Neural progenitor cell (in vitro differentiated cells): ENCODE results near the gene CFAP97D2. TPM values are rescaled to one million over a fixed set of nuclear protein-coding genes. Genes with fewer than 3 reads are reported as not detected.

Experiments
- DNase-seq: peaks from one replicate; pipeline ENCODE4 v3.0.0-alpha.2; 2016; ENCODE audit warnings: low spot score
- H2AFZ ChIP-seq: fragments of 200-600 bp; sonication (generic); replicated peaks from 2 replicates; pipeline ENCODE4 v1.6.1; 2016; ENCODE audit warnings: antibody characterized with exemption
- H3F3A ChIP-seq: fragments of 200-600 bp; sonication (generic); 2 replicates; pipeline ENCODE4 v1.6.1; 2016; ENCODE audit warnings: antibody characterized with exemption, low read depth
- H3K27ac ChIP-seq: fragments of 200-600 bp; sonication (generic); 2 replicates; pipeline ENCODE4 v1.5.1; 2016; ENCODE audit warnings: mild to moderate bottlenecking
- H3K27me3 ChIP-seq: fragments of 200-600 bp; sonication (generic); 2 replicates; pipeline ENCODE4 v1.6.1; 2016; ENCODE audit warnings: mild to moderate bottlenecking, moderate library complexity
- H3K36me3 ChIP-seq: fragments of 200-600 bp; sonication (generic); 2 replicates; pipeline ENCODE4 v1.5.1; 2016
- H3K4me1 ChIP-seq: fragments of 200-600 bp; sonication (generic); 2 replicates; pipeline ENCODE4 v1.6.1; 2016; ENCODE audit warnings: mixed run types
- H3K4me2 ChIP-seq: fragments of 200-600 bp; sonication (generic); 2 replicates; pipeline ENCODE4 v1.6.1; 2016
- H3K4me3 ChIP-seq: fragments of 200-600 bp; sonication (generic); 2 replicates; pipeline ENCODE4 v1.5.1; 2016
- H3K79me2 ChIP-seq: fragments of 200-600 bp; sonication (generic); 2 replicates; pipeline ENCODE4 v1.6.1; 2016; ENCODE audit warnings: low read depth
- H3K9ac ChIP-seq: fragments of 200-600 bp; sonication (generic); 2 replicates; pipeline ENCODE4 v1.6.1; 2016
- H3K9me3 ChIP-seq: fragments of 200-600 bp; sonication (generic); 2 replicates; pipeline ENCODE4 v1.5.1; 2016; ENCODE audit warnings: low read depth
- H4K20me1 ChIP-seq: fragments of 200-600 bp; sonication (generic); 2 replicates; pipeline ENCODE4 v1.6.1; 2016; ENCODE audit warnings: low read depth
- H3K27ac Mint-ChIP-seq: 3 replicates; pipeline ENCODE4 v1.8.0; 2021; ENCODE audit warnings: mixed read lengths
- H3K27me3 Mint-ChIP-seq: 2 replicates; pipeline ENCODE4 v1.8.0; 2022; ENCODE audit warnings: low read depth, mild to moderate bottlenecking, inconsistent platforms, moderate library complexity, mixed read lengths; ENCODE audit not compliant: insufficient read depth
- H3K36me3 Mint-ChIP-seq: 3 replicates; pipeline ENCODE4 v1.8.0; 2021; ENCODE audit warnings: mixed read lengths
- H3K4me1 Mint-ChIP-seq: 3 replicates; pipeline ENCODE4 v1.8.0; 2021; ENCODE audit warnings: mixed read lengths
- H3K4me3 Mint-ChIP-seq: 3 replicates; pipeline ENCODE4 v1.8.0; 2021; ENCODE audit warnings: mild to moderate bottlenecking, moderate library complexity, mixed read lengths
- H3K9me3 Mint-ChIP-seq: 3 replicates; pipeline ENCODE4 v1.8.0; 2020; ENCODE audit warnings: mixed read lengths
- CTCF ChIP-seq: fragments of 200-600 bp; sonication (generic); IDR thresholded peaks from 2 replicates; pipeline ENCODE4 v1.5.1; 2017; ENCODE audit warnings: antibody characterized with exemption, mild to moderate bottlenecking
- EZH2 ChIP-seq: fragments of 200-600 bp; sonication (generic); IDR thresholded peaks from 2 replicates; pipeline ENCODE4 v1.6.1; 2017; ENCODE audit warnings: antibody characterized with exemption, mild to moderate bottlenecking, moderate library complexity
- EZH2phosphoT487 ChIP-seq: fragments of 200-600 bp; sonication (generic); IDR thresholded peaks from 2 replicates; pipeline ENCODE4 v1.6.1; 2017; ENCODE audit warnings: antibody characterized with exemption
- total RNA-seq: library from RNA; depleted of rRNA; stranded (reverse); fragments of >200 nt; gene quantifications from 2 replicates; pipeline ENCODE4 v1.2.3, GENCODE V29; 2015; ENCODE audit warnings: low replicate concordance

The CFAP97D2 gene
- total RNA-seq, 1 donor from 2014 or later: not detected

GRCh38 chr13:114257014-114257413 lies 78.0 kb downstream of the CFAP97D2 start:
- no peak overlapping the region for H3K4me3 Mint-ChIP-seq
- H3K79me2 ChIP-seq: no peaks in the 10 kb centered on the region
- no peaks in the 10 kb centered on the region for H3K4me1 ChIP-seq
- H3K27me3 ChIP-seq: no peaks in the 10 kb centered on the region
- H3K9me3 ChIP-seq: no peaks in the 10 kb centered on the region
- no peak overlapping the region for H3K4me3 ChIP-seq
- no peak for DNase-seq
- no peaks in the 10 kb centered on the region for H4K20me1 ChIP-seq
- no peak overlapping the region for H3K27ac Mint-ChIP-seq
- H3K36me3 Mint-ChIP-seq: peaks cover 23% of the 10 kb centered on the region
- no peaks in the 10 kb centered on the region for H3K4me1 Mint-ChIP-seq
- H3K27ac ChIP-seq: no peak overlapping the region
- no peaks in the 10 kb centered on the region for H3K9me3 Mint-ChIP-seq
- TF ChIP-seq EZH2: no peak
- TF ChIP-seq CTCF: no peak
- TF ChIP-seq EZH2phosphoT487: no peak
- peaks cover 2% of the 10 kb centered on the region for H3K27me3 Mint-ChIP-seq
- H3F3A ChIP-seq: no peaks in the 10 kb centered on the region
- no peak overlapping the region for H2AFZ ChIP-seq
- H3K4me2 ChIP-seq: no peak overlapping the region
- peaks cover 22% of the 10 kb centered on the region for H3K36me3 ChIP-seq
- H3K9ac ChIP-seq: no peak overlapping the region

DNA sequence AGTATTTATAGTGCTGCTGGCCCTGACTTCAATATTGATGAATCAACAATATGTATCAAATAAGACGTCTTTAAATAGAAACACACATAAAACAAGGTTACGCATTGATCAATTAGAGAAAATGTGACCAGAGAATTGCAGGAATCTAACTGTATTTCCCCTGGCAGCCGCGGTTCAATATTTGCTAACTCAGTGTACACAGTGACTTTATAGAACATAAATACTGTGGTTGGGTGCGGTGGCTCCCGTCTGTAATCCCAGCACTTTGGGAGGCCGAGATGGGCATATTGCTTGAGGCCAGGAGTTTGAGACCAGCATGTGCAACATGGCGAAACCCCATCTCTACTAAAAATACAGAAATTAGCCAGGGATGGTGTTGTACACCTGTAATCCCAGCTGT lies 79.5 kb downstream of the CFAP97D2 start:
- DNase-seq: no peak
- Histone ChIP-seq H3K4me1 (no peaks in the 10 kb centered on the region), H3K9me3 (no peaks in the 10 kb centered on the region), H3K27ac (no peak overlapping the region), H3K4me3 (no peak overlapping the region), H3K9ac (no peak overlapping the region), H3K36me3 (peaks cover 19% of the 10 kb centered on the region), H3K4me2 (no peak overlapping the region), H2AFZ (no peak overlapping the region), H3K27me3 (no peaks in the 10 kb centered on the region), H4K20me1 (no peaks in the 10 kb centered on the region), H3F3A (no peaks in the 10 kb centered on the region), H3K79me2 (no peaks in the 10 kb centered on the region)
- H3K36me3 Mint-ChIP-seq: peaks cover 29% of the 10 kb centered on the region
- no peak for TF ChIP-seq EZH2
- TF ChIP-seq CTCF: no peak
- TF ChIP-seq EZH2phosphoT487: no peak
- H3K9me3 Mint-ChIP-seq: no peaks in the 10 kb centered on the region
- H3K4me3 Mint-ChIP-seq: no peak overlapping the region
- no peaks in the 10 kb centered on the region for H3K4me1 Mint-ChIP-seq
- H3K27me3 Mint-ChIP-seq: peaks cover 2% of the 10 kb centered on the region
- no peak overlapping the region for H3K27ac Mint-ChIP-seq

GRCh38 chr13:114259374-114259773 lies 80.3 kb downstream of the CFAP97D2 start:
- H3K27ac Mint-ChIP-seq: no peak overlapping the region
- Histone ChIP-seq H3K36me3 (peaks cover 19% of the 10 kb centered on the region), H3K4me3 (no peak overlapping the region), H3K9ac (no peak overlapping the region), H3K4me1 (no peaks in the 10 kb centered on the region), H3K27ac (no peak overlapping the region), H3K9me3 (no peaks in the 10 kb centered on the region), H3K4me2 (no peak overlapping the region), H3F3A (no peaks in the 10 kb centered on the region), H4K20me1 (no peaks in the 10 kb centered on the region), H3K27me3 (no peaks in the 10 kb centered on the region), H3K79me2 (no peaks in the 10 kb centered on the region), H2AFZ (no peak overlapping the region)
- no peaks in the 10 kb centered on the region for H3K9me3 Mint-ChIP-seq
- no peak for DNase-seq
- H3K4me1 Mint-ChIP-seq: no peaks in the 10 kb centered on the region
- H3K27me3 Mint-ChIP-seq: peaks cover 2% of the 10 kb centered on the region
- H3K36me3 Mint-ChIP-seq: peaks cover 29% of the 10 kb centered on the region
- no peak for TF ChIP-seq CTCF
- TF ChIP-seq EZH2: no peak
- TF ChIP-seq EZH2phosphoT487: no peak
- no peak overlapping the region for H3K4me3 Mint-ChIP-seq
